Activated T-helper 9 cell treated with anti-CD3 and anti-CD28 coated beads, Interleukin-2, amount 50 U/mL, for 16 hours (primary cell): Measurements from ENCODE around the gene FTO.

Experiments
- DNase-seq: peaks from one replicate; pipeline ENCODE4 v3.0.0-alpha.2; 2020; ENCODE audit warnings: low read depth

Gene FTO

GRCh38 chr16:53937161-53937880, 233.4 kb downstream of the FTO start:
- DNase-seq, result no peak

- DNase-seq, result no peak
Observed at GRCh38 chr16:53944025-53944424, 240.1 kb downstream of the FTO start.

- DNase-seq, result no peak
Observed at GRCh38 chr16:53945996-53946395, 242.0 kb downstream of the FTO start.

GRCh38 chr16:53946746-53947386, 242.9 kb downstream of the FTO start:
- no peak for DNase-seq

- DNase-seq, result no peak
Observed at GRCh38 chr16:53947642-53948041, 243.7 kb downstream of the FTO start.

- DNase-seq, result no peak
Observed at GRCh38 chr16:53948326-53948725, 244.4 kb downstream of the FTO start.

- no peak for DNase-seq
Observed at GRCh38 chr16:53948734-53949430, 244.9 kb downstream of the FTO start.

GRCh38 chr16:53949715-53950410, 245.9 kb downstream of the FTO start:
- DNase-seq, result no peak

- no peak for DNase-seq
Observed at GRCh38 chr16:53950677-53951076, 246.7 kb downstream of the FTO start.

GRCh38 chr16:53952215-53953208, 248.6 kb downstream of the FTO start:
- no peak for DNase-seq

GRCh38 chr16:53953336-53953735, 249.4 kb downstream of the FTO start:
- DNase-seq, result no peak

GRCh38 chr16:53955221-53955875, 251.4 kb downstream of the FTO start:
- DNase-seq, result no peak

- no peak for DNase-seq
Observed at GRCh38 chr16:53958341-53958880, 254.5 kb downstream of the FTO start.

- no peak for DNase-seq
Observed at GRCh38 chr16:53960050-53960812, 256.3 kb downstream of the FTO start.

GRCh38 chr16:53960954-53961616, 257.1 kb downstream of the FTO start:
- DNase-seq, result no peak

- DNase-seq, result no peak
Observed at GRCh38 chr16:53962041-53962440, 258.1 kb downstream of the FTO start.

- DNase-seq, result no peak
Observed at GRCh38 chr16:53964145-53964790, 260.3 kb downstream of the FTO start.

- no peak for DNase-seq
Observed at GRCh38 chr16:53966821-53967571, 263.0 kb downstream of the FTO start.
